ENCODE measurements around the gene IGSF10. TPM values are rescaled to one million over a fixed set of nuclear protein-coding genes. Genes with fewer than 3 reads are reported as not detected.

Gene IGSF10
- total and polyA plus RNA-seq, 2 of the 8 experiments (the other 6 are each of a cell fraction or from before 2014, with no cell fraction given) = 0.59 to 0.95 TPM

DNA sequence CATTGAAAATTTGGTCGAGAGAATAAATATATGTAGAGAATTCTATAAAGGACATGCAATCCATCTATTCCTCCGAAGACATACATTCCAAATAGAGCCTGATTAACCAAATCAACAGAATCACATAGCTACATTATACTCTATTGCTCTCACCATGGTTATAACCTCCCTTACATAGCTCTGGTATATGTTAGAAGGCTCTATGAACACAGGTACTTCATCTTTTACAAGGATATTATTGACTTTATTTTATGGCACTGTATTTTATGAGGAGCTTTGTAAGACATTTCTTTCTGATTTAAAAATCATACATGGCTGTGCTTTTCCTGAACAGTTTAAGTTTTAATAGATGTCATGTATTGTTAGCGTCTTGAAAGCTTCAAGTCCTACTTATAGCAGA, 4.8 kb downstream of the IGSF10 start:
- Histone ChIP-seq H4K5ac (ENCODE audit: insufficient read length, low read depth, low read length) (no peak overlapping the region), H2BK20ac (ENCODE audit: low read length) (no peak overlapping the region), H2BK12ac (ENCODE audit: low read depth, low read length) (no peak overlapping the region), H3K79me2 (ENCODE audit: control insufficient read depth in 1 of 2, insufficient read depth in 2 of 2, low read length in 2 of 2) (no peaks in the 10 kb centered on the region), H3K14ac (ENCODE audit: insufficient read length) (no peak overlapping the region), H3K4ac (replicated peaks; ENCODE audit: insufficient read length, low read depth, low read length) (no peak overlapping the region), H3K56ac (replicated peaks; ENCODE audit: insufficient read length, low read depth, low read length) (no peak overlapping the region), H2BK120ac (replicated peaks; ENCODE audit: low read depth, low read length) (no peak overlapping the region), H4K8ac (ENCODE audit: extremely low read depth, insufficient read depth, low read length) (no peak overlapping the region), H3K18ac (ENCODE audit: extremely low read depth, low read length) (no peak overlapping the region), H3K27me3 (replicated peaks in 1 of 4; ENCODE audit: control insufficient read depth in 3 of 4, extremely low read depth in 1 of 4, insufficient read depth in 3 of 4, low read length in 3 of 4) (peaks cover 0 to 1% (median 0%) of the 10 kb centered on the region in 4 experiments; a peak in 1 of 7 replicates), H3K36me3 (ENCODE audit: control insufficient read depth in 2 of 4, insufficient read depth in 4 of 4, low read length in 3 of 4) (no peaks in the 10 kb centered on the region), H3K9me3 (ENCODE audit: insufficient read depth in 2 of 2, low read depth in 1 of 2, low read length in 1 of 2) (no peaks in the 10 kb centered on the region), H4K91ac (replicated peaks; ENCODE audit: insufficient read length, low read length) (no peak overlapping the region), H2AFZ (ENCODE audit: low read length) (no peak overlapping the region), H2AK5ac (ENCODE audit: low read depth, low read length) (no peak overlapping the region), H3K4me1 (replicated peaks in 1 of 4; ENCODE audit: control insufficient read depth in 3 of 4, insufficient read depth in 4 of 4, low read length in 3 of 4) (peaks cover 0 to under 1% (median 0%) of the 10 kb centered on the region in 4 experiments; a peak in 1 of 7 replicates), H2BK15ac (ENCODE audit: low read length) (no peak overlapping the region), H4K20me1 (replicated peaks in 1 of 2; ENCODE audit: control insufficient read depth in 1 of 2, insufficient read depth in 2 of 2, low read length in 2 of 2) (no peaks in the 10 kb centered on the region), H3K27ac (ENCODE audit: low read depth, low read length) (no peak overlapping the region), H3K9ac (replicated peaks in 1 of 4; ENCODE audit: extremely low read depth in 1 of 4, low read depth in 3 of 4, low read length in 3 of 4) (no peak overlapping the region), H2BK5ac (ENCODE audit: low read depth, low read length) (no peak overlapping the region), H3K4me3 (ENCODE audit: extremely low read depth in 1 of 4, insufficient read depth in 2 of 4, low read depth in 3 of 4, low read length in 4 of 4) (no peak overlapping the region), H3K79me1 (ENCODE audit: low read depth, low read length) (no peaks in the 10 kb centered on the region), H3K4me2 (ENCODE audit: insufficient read depth in 1 of 2, low read depth in 2 of 2, low read length in 2 of 2) (no peak overlapping the region), H3K23me2 (ENCODE audit: low read depth, low read length) (no peaks in the 10 kb centered on the region; the same call in 1 of the 2 replicates), H3K23ac (ENCODE audit: insufficient read length) (no peak overlapping the region)
- FAIRE-seq = no peak
- 83% methylated on average over 3 of the region's 3 CpGs; no CpG with 5 or more reads in 1 of the 2 experiments for WGBS, 2 experiments (ENCODE audit: extremely low coverage in 1 of 2, insufficient coverage in 1 of 2, insufficient read length in 1 of 2, insufficient replicate concordance in 2 of 2, low coverage in 1 of 2, low lambda C conversion rate in 2 of 2, missing lambda C conversion rate in 1 of 2)
- no peak for TF ChIP-seq MAFK (IDR thresholded peaks at IDR 0.05; ENCODE audit: low read depth, low read length)
- TF ChIP-seq, protein P1, sequence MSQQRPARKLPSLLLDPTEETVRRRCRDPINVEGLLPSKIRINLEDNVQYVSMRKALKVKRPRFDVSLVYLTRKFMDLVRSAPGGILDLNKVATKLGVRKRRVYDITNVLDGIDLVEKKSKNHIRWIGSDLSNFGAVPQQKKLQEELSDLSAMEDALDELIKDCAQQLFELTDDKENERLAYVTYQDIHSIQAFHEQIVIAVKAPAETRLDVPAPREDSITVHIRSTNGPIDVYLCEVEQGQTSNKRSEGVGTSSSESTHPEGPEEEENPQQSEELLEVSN (IDR thresholded peaks at IDR 0.05) = no peak
- no peak for TF ChIP-seq SUZ12 (IDR thresholded peaks at IDR 0.05; ENCODE audit: low read length)
- TF ChIP-seq, protein P2, sequence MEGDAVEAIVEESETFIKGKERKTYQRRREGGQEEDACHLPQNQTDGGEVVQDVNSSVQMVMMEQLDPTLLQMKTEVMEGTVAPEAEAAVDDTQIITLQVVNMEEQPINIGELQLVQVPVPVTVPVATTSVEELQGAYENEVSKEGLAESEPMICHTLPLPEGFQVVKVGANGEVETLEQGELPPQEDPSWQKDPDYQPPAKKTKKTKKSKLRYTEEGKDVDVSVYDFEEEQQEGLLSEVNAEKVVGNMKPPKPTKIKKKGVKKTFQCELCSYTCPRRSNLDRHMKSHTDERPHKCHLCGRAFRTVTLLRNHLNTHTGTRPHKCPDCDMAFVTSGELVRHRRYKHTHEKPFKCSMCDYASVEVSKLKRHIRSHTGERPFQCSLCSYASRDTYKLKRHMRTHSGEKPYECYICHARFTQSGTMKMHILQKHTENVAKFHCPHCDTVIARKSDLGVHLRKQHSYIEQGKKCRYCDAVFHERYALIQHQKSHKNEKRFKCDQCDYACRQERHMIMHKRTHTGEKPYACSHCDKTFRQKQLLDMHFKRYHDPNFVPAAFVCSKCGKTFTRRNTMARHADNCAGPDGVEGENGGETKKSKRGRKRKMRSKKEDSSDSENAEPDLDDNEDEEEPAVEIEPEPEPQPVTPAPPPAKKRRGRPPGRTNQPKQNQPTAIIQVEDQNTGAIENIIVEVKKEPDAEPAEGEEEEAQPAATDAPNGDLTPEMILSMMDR (IDR thresholded peaks at IDR 0.05; ENCODE audit: control extremely low read depth in 1 of 3, insufficient read depth in 1 of 3, low read depth in 1 of 3, low read length in 3 of 3) = no peak
- no peak for TF ChIP-seq BCL11A (IDR thresholded peaks at IDR 0.05; ENCODE audit: low read depth in 2 of 2, low read length in 2 of 2)
- no peak for TF ChIP-seq NRF1 (IDR thresholded peaks at IDR 0.05; ENCODE audit: low read depth, low read length)
- no peak for TF ChIP-seq RFX5 (IDR thresholded peaks at IDR 0.05; ENCODE audit: borderline replicate concordance, low read depth, low read length)
- no peak for TF ChIP-seq EGR1 (IDR thresholded peaks at IDR 0.05; ENCODE audit: borderline replicate concordance, low read depth, low read length)
- TF ChIP-seq TAF7 (optimal IDR thresholded peaks at IDR 0.05; ENCODE audit: borderline replicate concordance, low read depth, low read length) = no peak
- TF ChIP-seq GTF2F1 (IDR thresholded peaks at IDR 0.05; ENCODE audit: borderline replicate concordance, low read depth, low read length) = no peak
- TF ChIP-seq TCF12 (IDR thresholded peaks at IDR 0.05; ENCODE audit: low read depth, low read length) = no peak
- ChIA-PET POLR2A (ENCODE audit: partially characterized antibody) (no interaction called here), CTCF (ENCODE audit: partially characterized antibody) (interaction anchor here (1.1 to 1.2 kb wide), 3 partner anchors 12 to 18 kb away, joined by 3 to 6 read pairs (median 4); no protein-coding TSS in a partner anchor)
- DNase-seq (ENCODE audit: low read depth in 1 of 2, low spot score in 2 of 2) = no peak
